GM23338 (cell line): ENCODE measurements around the gene ZNF516. TPM values are rescaled to one million over a fixed set of nuclear protein-coding genes. Genes with fewer than 3 reads are reported as not detected.

Experiments used
- ATAC-seq: fragments of 200-7000 bp; cut with Tn5 transposase; 3 replicates; pipeline ENCODE4 v1.9.1; 2020
- DNase-seq: peaks from one replicate; pipeline ENCODE4 v3.0.0-alpha.2; 2015; ENCODE audit warnings: low spot score
- H2AFZ ChIP-seq: fragments of 200-600 bp; sonication (generic); 2 replicates; pipeline ENCODE4 v1.8.0; 2016; ENCODE audit warnings: antibody characterized with exemption, mild to moderate bottlenecking, moderate library complexity
- H3F3A ChIP-seq: fragments of 200-600 bp; sonication (generic); replicated peaks from 2 replicates; pipeline ENCODE4 v1.8.0; 2017; ENCODE audit warnings: antibody characterized with exemption, mixed run types, low read depth
- H3K27ac ChIP-seq: fragments of 200-600 bp; sonication (generic); 2 replicates; pipeline ENCODE4 v1.6.1; 2016; ENCODE audit warnings: low read depth
- H3K27me3 ChIP-seq: fragments of 200-600 bp; sonication (generic); 2 replicates; pipeline ENCODE4 v1.8.0; 2016; ENCODE audit warnings: mild to moderate bottlenecking, mixed run types, moderate library complexity; ENCODE audit not compliant: insufficient read depth
- H3K36me3 ChIP-seq: fragments of 200-600 bp; sonication (generic); 2 replicates; pipeline ENCODE4 v1.8.0; 2016; ENCODE audit warnings: mild to moderate bottlenecking; ENCODE audit not compliant: insufficient read depth
- H3K4me1 ChIP-seq: fragments of 200-600 bp; sonication (generic); 2 replicates; pipeline ENCODE4 v1.8.0; 2016; ENCODE audit warnings: mild to moderate bottlenecking, moderate library complexity; ENCODE audit not compliant: insufficient read depth
- H3K4me2 ChIP-seq: fragments of 200-600 bp; sonication (generic); 2 replicates; pipeline ENCODE4 v1.7.1; 2017; ENCODE audit warnings: mixed run types
- H3K4me3 ChIP-seq: fragments of 200-600 bp; sonication (generic); 2 replicates; pipeline ENCODE4 v1.6.1; 2016; ENCODE audit warnings: mixed run types
- H3K79me2 ChIP-seq: fragments of 200-600 bp; sonication (generic); replicated peaks from 2 replicates; pipeline ENCODE4 v1.8.0; 2017; ENCODE audit warnings: mild to moderate bottlenecking; ENCODE audit not compliant: insufficient read depth
- H3K9me2 ChIP-seq: fragments of 200-600 bp; sonication (generic); 2 replicates; pipeline ENCODE4 v1.8.0; 2017; ENCODE audit not compliant: insufficient read depth
- H4K20me1 ChIP-seq: fragments of 200-600 bp; sonication (generic); replicated peaks from 2 replicates; pipeline ENCODE4 v1.8.0; 2017; ENCODE audit warnings: mild to moderate bottlenecking; ENCODE audit not compliant: insufficient read depth
- H3K27ac Mint-ChIP-seq: 2 replicates; pipeline ENCODE4 v1.8.0; 2020; ENCODE audit warnings: inconsistent platforms, mild to moderate bottlenecking, moderate library complexity, mixed read lengths
- H3K27me3 Mint-ChIP-seq: 3 replicates; pipeline ENCODE4 v1.8.0; 2022; ENCODE audit warnings: low read depth, mild to moderate bottlenecking, moderate library complexity, mixed read lengths, inconsistent platforms; ENCODE audit not compliant: insufficient read depth, poor library complexity
- H3K36me3 Mint-ChIP-seq: 3 replicates; pipeline ENCODE4 v1.8.0; 2021; ENCODE audit warnings: low read depth, mild to moderate bottlenecking, inconsistent platforms, moderate library complexity, mixed read lengths
- H3K4me1 Mint-ChIP-seq: 3 replicates; pipeline ENCODE4 v1.8.0; 2020; ENCODE audit warnings: mild to moderate bottlenecking, inconsistent platforms, mixed read lengths
- H3K4me3 Mint-ChIP-seq: 3 replicates; pipeline ENCODE4 v1.8.0; 2021; ENCODE audit warnings: moderate library complexity, mild to moderate bottlenecking, inconsistent platforms, mixed read lengths
- H3K9me3 Mint-ChIP-seq: 3 replicates; pipeline ENCODE4 v1.8.0; 2020; ENCODE audit warnings: moderate library complexity, mild to moderate bottlenecking, inconsistent platforms, mixed read lengths
- ETS1 ChIP-seq: IDR thresholded peaks from 2 replicates; pipeline ENCODE4 v1.6.1; 2016; ENCODE audit warnings: antibody characterized with exemption
- EZH2 ChIP-seq: fragments of 200-600 bp; sonication (generic); IDR thresholded peaks from one replicate; pipeline ENCODE4 v1.8.0; 2017; ENCODE audit warnings: antibody characterized with exemption, mild to moderate bottlenecking, low read depth; ENCODE audit not compliant: unreplicated experiment
- EZH2phosphoT487 ChIP-seq: fragments of 200-600 bp; sonication (generic); IDR thresholded peaks from one replicate; pipeline ENCODE4 v1.8.1; 2018; ENCODE audit warnings: antibody characterized with exemption; ENCODE audit not compliant: unreplicated experiment
- NANOG ChIP-seq: IDR thresholded peaks from 2 replicates; pipeline ENCODE4 v1.6.1; 2016; ENCODE audit warnings: antibody characterized with exemption, borderline replicate concordance
- POLR2AphosphoS5 ChIP-seq: IDR thresholded peaks from 2 replicates; pipeline ENCODE4 v1.6.1; 2016; ENCODE audit warnings: antibody characterized with exemption, low read depth
- REST ChIP-seq: IDR thresholded peaks from one replicate; pipeline ENCODE4 v1.6.1; 2018; ENCODE audit warnings: antibody characterized with exemption; ENCODE audit not compliant: unreplicated experiment
- STAT1 ChIP-seq: IDR thresholded peaks from one replicate; pipeline ENCODE4 v1.6.1; 2016; ENCODE audit warnings: antibody characterized with exemption; ENCODE audit not compliant: unreplicated experiment
- ZNF462 ChIP-seq: fragments of 250-450 bp; sonication (Bioruptor Pico); IDR thresholded peaks from 2 replicates; pipeline ENCODE4 v1.5.0; 2020; ENCODE audit warnings: mild to moderate bottlenecking, moderate library complexity
- polyA plus RNA-seq: library from polyadenylated mRNA; unstranded; fragments of >200 nt; fragmentation: Nextera tagmentation; extraction: Ambion mirVana; gene quantifications from 2 replicates; pipeline ENCODE4 v1.2.1, GENCODE V29; 2016
- total RNA-seq: library from RNA; depleted of rRNA; stranded (reverse); fragments of >200 nt; shearing (Covaris generic); gene quantifications from 2 replicates; pipeline ENCODE4 v1.2.3, GENCODE V29; 2014

The ZNF516 gene
- total and polyA plus RNA-seq, 2 experiments from 2014 or later: 11.9 to 24.2 TPM

- TF ChIP-seq ZNF462 (CRISPR knock-in tag) (no peak), POLR2AphosphoS5 (peak; percentile 73), ETS1 (no peak)
Measured at GRCh38 chr18:76492669-76493212, 2.3 kb downstream of the ZNF516 start (continued).

GRCh38 chr18:76491776-76492668, 3.0 kb downstream of the ZNF516 start:
- DNase-seq (peak; percentile 58), ATAC-seq (peak; percentile 15)
- Mint-ChIP-seq H3K36me3 (no peaks in the 10 kb centered on the region; the same call in 2 of the 3 replicates), H3K9me3 (no peaks in the 10 kb centered on the region; the same call in 2 of the 3 replicates), H3K4me3 (peak overlapping the region; percentile 78), H3K27me3 (peaks cover 63% of the 10 kb centered on the region), H3K4me1 (peaks cover 37% of the 10 kb centered on the region), H3K27ac (no peak overlapping the region)
- Histone ChIP-seq H3K79me2 (peaks cover 32% of the 10 kb centered on the region), H3F3A (0 out of 2 replicates have a peak, but pooled peaks cover 9% of the 10 kb centered on the region), H2AFZ (no peak overlapping the region; the same call in 1 of the 2 replicates), H3K4me1 (peaks cover 37% of the 10 kb centered on the region), H3K36me3 (no peaks in the 10 kb centered on the region), H3K27me3 (peaks cover 65% of the 10 kb centered on the region), H3K4me2 (peak overlapping the region; percentile 89), H3K27ac (no peak overlapping the region; the same call in 1 of the 2 replicates), H3K9me2 (no peaks in the 10 kb centered on the region), H3K4me3 (peak overlapping the region; percentile 68), H4K20me1 (peaks cover 10% of the 10 kb centered on the region; the same call in 1 of the 2 replicates)
- TF ChIP-seq STAT1: no peak
- no peak for TF ChIP-seq ETS1
- TF ChIP-seq REST: no peak
- no peak for TF ChIP-seq EZH2phosphoT487
- TF ChIP-seq EZH2: peak; percentile 18
- TF ChIP-seq NANOG: no peak
